HG03565 (cell line): ENCODE data around the gene NCAPH2.

ENCODE experiments used
- ATAC-seq: cut with Tn5 transposase; IDR thresholded peaks from one replicate; pipeline ENCODE4 v1.9.1; 2021; ENCODE audit warnings: mild to moderate bottlenecking, moderate library complexity; ENCODE audit not compliant: unreplicated experiment

Gene NCAPH2

GRCh38 chr22:50507991-50508884, at the start of gene NCAPH2:
Gene NCAPH2 (plus strand): TSS chr22:50508224. CDS start chr22:50508338, 114 bp downstream.
- ATAC-seq, result peak; percentile 72

DNA sequence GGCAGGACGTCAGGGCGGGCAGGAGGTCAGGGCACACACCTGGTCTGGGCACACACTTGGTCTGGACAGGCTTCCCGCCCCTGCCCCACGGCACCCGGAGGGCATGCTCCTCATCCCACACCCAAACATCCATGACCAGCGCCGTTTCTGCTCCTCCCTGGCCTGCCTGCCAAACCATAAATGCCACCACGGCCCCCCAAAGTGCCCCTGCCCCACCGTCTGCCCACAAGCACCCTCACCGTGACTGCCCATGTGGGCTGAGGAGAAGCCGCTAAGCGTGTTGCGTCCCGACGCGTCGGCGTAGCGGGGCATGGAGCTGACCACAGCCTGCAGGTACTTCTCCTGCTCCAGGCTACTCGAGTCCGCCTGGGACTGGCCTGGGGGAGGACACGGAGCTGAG, 49.0 kb upstream of the NCAPH2 start:
- ATAC-seq, result no peak

GRCh38 chr22:50459496-50460140, 48.4 kb upstream of the NCAPH2 start:
- ATAC-seq, result no peak

GRCh38 chr22:50460938-50461337, 47.1 kb upstream of the NCAPH2 start:
- no peak for ATAC-seq

DNA sequence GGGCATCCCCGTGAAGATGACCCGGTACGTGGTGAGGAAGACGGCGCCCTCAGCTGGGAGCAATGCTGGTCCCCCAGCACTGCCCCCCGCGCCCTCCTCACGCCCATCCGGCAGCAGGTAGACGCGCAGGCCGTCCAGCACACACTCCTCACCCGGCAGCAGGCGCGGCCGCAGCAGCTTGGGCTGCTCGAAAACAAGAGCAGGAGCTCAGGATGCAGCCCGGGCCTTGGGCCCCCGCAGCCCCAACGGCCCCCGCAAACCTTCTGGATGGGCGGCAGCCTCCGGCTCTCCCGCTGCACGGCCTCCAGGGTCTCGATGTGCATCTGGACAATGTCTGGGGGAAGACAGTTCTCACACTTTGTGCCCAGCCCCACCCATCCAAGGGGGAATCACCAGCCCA, 46.5 kb upstream of the NCAPH2 start:
- ATAC-seq, result no peak

GRCh38 chr22:50461979-50462540, 46.0 kb upstream of the NCAPH2 start:
- no peak for ATAC-seq

GRCh38 chr22:50463188-50463900, 44.7 kb upstream of the NCAPH2 start:
- ATAC-seq, result no peak

DNA sequence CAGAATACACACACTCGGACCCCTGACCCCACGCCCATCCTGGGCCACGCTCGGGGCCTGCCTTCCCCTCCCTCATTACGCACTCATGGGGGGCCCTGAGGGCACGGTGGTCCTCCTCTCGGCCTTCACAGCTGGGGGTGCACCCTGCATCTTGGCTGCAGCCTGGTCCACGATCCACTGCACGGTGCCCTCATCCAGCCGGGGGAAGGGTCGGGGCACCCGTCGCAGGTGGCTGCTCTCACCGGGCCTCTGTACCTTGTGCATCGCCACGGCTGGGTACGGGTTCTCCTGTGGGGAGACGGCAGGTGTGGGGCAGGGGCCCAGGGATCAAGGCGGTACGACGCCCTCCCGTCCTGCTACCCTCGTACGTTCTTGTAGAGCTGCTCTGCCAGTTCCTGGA, 43.6 kb upstream of the NCAPH2 start:
- ATAC-seq, result no peak

DNA sequence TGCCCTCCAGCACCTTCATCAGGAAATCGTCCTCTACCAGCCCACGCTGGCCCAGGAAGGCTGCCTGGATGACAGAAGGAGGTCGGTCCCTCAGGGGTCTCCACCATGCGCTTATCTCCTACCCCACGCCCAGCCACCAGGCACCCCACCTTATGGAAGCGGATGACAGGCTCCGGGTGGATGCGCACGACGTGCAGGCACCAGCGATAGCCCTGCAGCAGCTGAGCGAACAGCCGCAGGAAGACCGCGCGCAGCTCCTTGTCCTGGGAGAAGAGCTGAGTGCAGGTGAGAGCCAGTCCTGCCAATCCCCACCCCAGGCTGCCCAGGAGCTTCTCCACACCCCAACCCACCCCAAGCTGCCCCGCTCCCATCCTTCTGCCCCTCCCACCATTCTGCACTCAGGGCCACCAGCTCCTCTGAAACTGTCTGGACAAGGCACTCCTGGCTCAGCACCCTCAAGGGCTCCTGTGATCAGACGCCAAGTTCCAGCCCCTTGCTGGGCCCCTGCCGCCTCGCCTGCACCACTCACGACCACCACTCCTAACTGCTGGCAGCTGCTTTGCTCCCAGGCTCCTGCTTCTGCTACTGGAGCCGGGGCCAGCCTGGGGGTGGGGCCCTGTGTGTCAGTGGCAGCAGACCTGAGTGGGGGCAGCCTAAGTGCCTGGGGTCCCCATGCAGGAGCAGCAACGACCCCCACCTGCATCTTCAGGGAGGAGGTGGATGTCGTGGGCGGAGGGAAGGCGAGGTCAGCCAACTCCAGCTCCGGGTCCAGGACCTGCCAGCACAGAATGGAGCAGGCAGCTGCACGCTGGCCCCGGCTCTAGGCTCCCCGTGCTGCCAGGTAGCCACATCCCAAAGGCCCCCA, 42.7 kb upstream of the NCAPH2 start:
- no peak for ATAC-seq

DNA sequence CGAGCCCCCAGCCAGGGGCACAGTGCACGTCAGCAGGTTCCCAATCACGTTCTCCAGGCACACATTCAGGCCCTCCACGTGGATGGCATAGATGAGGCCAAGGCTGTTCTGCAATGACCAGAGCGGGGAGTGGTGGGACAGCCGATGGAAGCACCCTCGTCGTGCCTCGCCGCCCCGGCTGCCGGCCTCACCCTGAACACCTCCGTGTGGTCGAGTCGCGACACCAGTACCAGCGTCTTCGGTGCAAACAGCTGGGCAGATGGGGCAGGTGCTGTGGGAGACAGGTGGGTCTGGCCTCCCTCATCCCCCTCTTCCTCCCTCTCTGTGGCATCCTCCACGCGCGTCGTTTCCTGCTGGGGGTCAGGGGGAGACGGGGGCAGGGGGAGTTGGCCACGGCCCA, 40.7 kb upstream of the NCAPH2 start:
- no peak for ATAC-seq

DNA sequence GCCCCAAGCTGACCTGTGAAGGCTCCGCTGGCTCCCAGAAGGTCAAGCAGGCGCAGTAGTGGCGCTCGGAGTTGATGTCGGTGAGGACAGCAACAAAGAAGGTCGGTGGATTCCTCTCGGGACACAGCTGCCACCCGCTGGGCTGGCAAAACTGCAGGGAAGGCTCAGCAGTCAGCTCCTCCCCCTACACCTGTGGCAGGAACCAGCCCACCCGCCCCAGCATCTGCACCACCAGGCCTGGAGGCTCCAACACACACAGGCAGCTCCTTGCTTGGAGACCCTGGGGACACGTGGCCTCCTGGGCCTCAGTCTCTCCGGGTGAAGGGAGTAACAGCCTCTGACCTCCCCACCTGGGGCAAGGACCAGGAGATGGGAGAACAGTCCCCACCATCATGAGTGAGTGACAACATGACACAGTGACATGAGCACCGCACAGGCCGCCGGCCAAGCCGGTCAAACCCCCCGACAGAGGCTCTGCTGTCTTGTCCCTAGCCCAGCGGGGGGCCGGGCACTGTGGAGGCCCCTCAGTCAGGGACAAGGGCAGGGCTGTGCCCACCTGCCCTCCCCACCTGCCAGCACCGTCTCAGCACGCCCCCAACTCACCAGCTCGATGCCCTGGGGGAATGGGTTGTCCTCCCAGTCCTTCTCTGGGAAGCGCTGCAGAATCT, 40.1 kb upstream of the NCAPH2 start:
- no peak for ATAC-seq

- no peak for ATAC-seq
Measured at GRCh38 chr22:50468626-50469025, 39.4 kb upstream of the NCAPH2 start.

- no peak for ATAC-seq
Measured at GRCh38 chr22:50469377-50470305, 38.4 kb upstream of the NCAPH2 start.

DNA sequence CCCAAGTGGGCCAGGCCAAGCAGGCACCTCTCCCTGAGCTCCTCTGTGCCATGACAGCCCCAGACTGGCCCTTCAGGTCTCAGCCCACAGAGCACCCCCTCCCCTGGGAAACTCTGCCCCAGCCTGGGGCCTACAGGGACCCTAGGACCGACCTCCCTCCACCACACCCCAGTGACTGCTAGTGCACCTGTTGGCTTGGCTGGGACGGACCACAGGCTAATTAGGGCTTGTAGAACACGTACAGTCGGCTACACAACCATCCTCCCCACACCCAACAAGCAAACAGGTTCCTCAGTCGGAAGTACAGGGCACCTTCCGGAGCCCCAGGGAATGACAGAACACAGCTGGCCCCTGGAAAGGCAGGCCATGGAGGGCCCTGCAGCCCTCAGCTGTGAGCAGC, 37.5 kb upstream of the NCAPH2 start:
- ATAC-seq, result no peak

GRCh38 chr22:50471197-50471847, 36.7 kb upstream of the NCAPH2 start:
- ATAC-seq, result no peak

DNA sequence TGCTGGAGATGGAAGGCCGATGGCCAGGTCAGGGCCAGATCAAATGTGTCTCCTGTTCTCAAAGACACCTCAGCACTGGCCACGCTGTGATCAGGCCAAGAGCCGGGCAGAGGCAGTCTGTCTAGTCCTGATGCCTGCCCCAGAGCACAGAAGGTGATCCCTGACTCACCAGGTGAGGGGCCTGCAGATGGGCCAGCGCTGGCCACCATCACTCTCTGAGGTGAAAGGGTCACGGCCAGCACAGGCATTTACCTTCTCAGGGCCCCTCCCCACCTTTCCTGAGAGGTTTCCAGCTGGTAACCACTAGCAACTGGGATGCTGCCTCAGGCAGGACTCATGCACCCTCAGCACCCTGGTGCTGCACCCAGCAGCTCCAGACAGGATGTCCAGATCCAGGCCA, 36.1 kb upstream of the NCAPH2 start:
- ATAC-seq, result no peak

DNA sequence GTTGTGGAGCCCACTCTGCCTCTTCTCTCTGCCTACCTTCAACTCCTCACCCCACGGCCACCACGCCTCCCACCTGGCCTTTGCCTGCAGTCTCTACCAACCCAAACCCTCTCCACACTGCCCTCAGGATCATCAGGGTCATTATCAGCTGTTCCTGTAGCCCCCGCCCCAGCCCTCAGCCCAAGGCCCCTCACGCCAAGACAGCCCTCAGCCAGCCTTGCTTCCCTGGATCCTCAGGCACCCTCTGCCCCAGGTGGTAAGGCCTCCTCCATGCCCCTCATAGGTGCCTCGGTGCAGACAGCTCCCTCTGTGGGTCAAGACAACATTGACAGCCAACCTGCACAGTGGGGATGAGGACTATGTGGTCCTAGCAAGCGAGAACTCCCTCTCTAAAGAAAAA, 34.9 kb upstream of the NCAPH2 start:
- ATAC-seq, result no peak
